ENCODE results near the gene PC. TPM values are rescaled to one million over a fixed set of nuclear protein-coding genes. Genes with fewer than 3 reads are reported as not detected.
A peak's percentile ranks its signal among the peaks of the same experiment; 100 is the strongest.

Gene PC
- total and polyA plus RNA-seq, 9 of the 15 experiments (the other 6 are each of a cell fraction or from before 2014, with no cell fraction given) = 0.94 to 38.0 (median 8.7) TPM

GRCh38 chr11:66981976-66982578, 23.9 kb upstream of the PC start (continued):
- TF ChIP-seq MITF (IDR thresholded peaks at IDR 0.05) (no peak), ZNF217 (CRISPR knock-in tag; IDR thresholded peaks at IDR 0.05) (no peak), ZNF146 (CRISPR knock-in tag; IDR thresholded peaks at IDR 0.05; ENCODE audit: unreplicated experiment) (no peak), DLX4 (CRISPR knock-in tag; IDR thresholded peaks at IDR 0.05) (no peak), ZNF778 (CRISPR knock-in tag; IDR thresholded peaks at IDR 0.05) (no peak), DPF2 (IDR thresholded peaks at IDR 0.05) (peak; percentile 84), CHD2 (IDR thresholded peaks at IDR 0.05; ENCODE audit: low read depth, low read length) (no peak), ZBTB2 (IDR thresholded peaks at IDR 0.05) (no peak), PRDM10 (IDR thresholded peaks at IDR 0.05; ENCODE audit: partially characterized antibody) (peak; percentile 23), HES1 (IDR thresholded peaks at IDR 0.05; ENCODE audit: low read depth) (0 out of 2 replicates have a peak, but pooled peaks have one; percentile 12), HOMEZ (CRISPR knock-in tag; IDR thresholded peaks at IDR 0.05) (no peak), JUNB (CRISPR knock-in tag; conservative IDR thresholded peaks at IDR 0.05) (no peak), THAP7 (CRISPR knock-in tag; IDR thresholded peaks at IDR 0.05) (no peak), KDM5B (IDR thresholded peaks at IDR 0.05; ENCODE audit: insufficient replicate concordance, low read depth, low read length) (no peak), ZNF175 (CRISPR knock-in tag; IDR thresholded peaks at IDR 0.05; ENCODE audit: low read depth) (no peak), NFXL1 (CRISPR knock-in tag; IDR thresholded peaks at IDR 0.05) (no peak), KLF6 (CRISPR knock-in tag; IDR thresholded peaks at IDR 0.05; ENCODE audit: borderline replicate concordance) (no peak), RBM34 (IDR thresholded peaks at IDR 0.05; ENCODE audit: borderline replicate concordance, insufficient read depth, low read length) (no peak), HDAC2 (IDR thresholded peaks at IDR 0.05) (no peak)
